ENCODE data around the gene CCDC70. TPM values are rescaled to one million over a fixed set of nuclear protein-coding genes. Genes with fewer than 3 reads are reported as not detected.

The CCDC70 gene
- not detected in 2 replicates for total RNA-seq

GRCh38 chr13:51861723-51862300 lies at the start of gene CCDC70:
Gene CCDC70, plus strand, starts transcription at chr13:51861969. Its CDS starts 3,443 bp downstream, at chr13:51865412.

GRCh38 chr13:51844862-51845573 lies 16.8 kb upstream of the CCDC70 start, which contains the start of gene TMEM272:
Gene TMEM272, minus strand, starts transcription at chr13:51845177. Its CDS starts 6,647 bp downstream, at chr13:51838530.

Other genes starting within 250 kb of the CCDC70 start
- gene DHRS12, start 57.8 kb upstream of the CCDC70 start, total RNA-seq = 2.1 and 3.9 TPM in 2 replicates
- not detected in 2 replicates for gene TMEM272, start 16.8 kb upstream of the CCDC70 start, total RNA-seq
- gene ATP7B, start 149.5 kb downstream of the CCDC70 start, total RNA-seq = 3.1 and 4.8 TPM in 2 replicates
- gene ALG11, start 150.4 kb downstream of the CCDC70 start, total RNA-seq = 36.8 and 37.2 TPM in 2 replicates
- gene UTP14C, start 162.7 kb downstream of the CCDC70 start, total RNA-seq = 18.6 TPM in 2 replicates

All from regular cardiac myocyte (primary cell).